PC-3 (cell line): ENCODE results near the gene WDR19. TPM values are rescaled to one million over a fixed set of nuclear protein-coding genes. Genes with fewer than 3 reads are reported as not detected.

Experiments
- total RNA-seq: library from RNA; depleted of rRNA; stranded (reverse); fragments of >200 nt; gene quantifications from 2 replicates; pipeline ENCODE4 v1.2.3, GENCODE V29; 2014; rRNA removed

Gene WDR19
- total RNA-seq, 1 experiment from 2014 or later = 11.0 TPM

Other genes starting within 250 kb of the WDR19 start
- gene TMEM156, start 150.1 kb upstream of the WDR19 start, total RNA-seq = 32.1 and 41.5 TPM in 2 replicates
- gene KLHL5, start 120.3 kb upstream of the WDR19 start, total RNA-seq = 84.8 and 92.7 TPM in 2 replicates
- gene RFC1, start 183.8 kb downstream of the WDR19 start, total RNA-seq = 43.9 and 51.6 TPM in 2 replicates
- not detected in 2 replicates for gene KLB, start 224.4 kb downstream of the WDR19 start, total RNA-seq